GM04504 (cell line): ENCODE results near the gene C10orf71.

Experiments used
- DNase-seq: peaks from one replicate; pipeline ENCODE4 v3.0.0-alpha.2; 2012; ENCODE audit warnings: low read depth

C10orf71 gene

GRCh38 chr10:49338604-49339003 lies 39.6 kb downstream of the C10orf71 start:
- no peak for DNase-seq

DNA sequence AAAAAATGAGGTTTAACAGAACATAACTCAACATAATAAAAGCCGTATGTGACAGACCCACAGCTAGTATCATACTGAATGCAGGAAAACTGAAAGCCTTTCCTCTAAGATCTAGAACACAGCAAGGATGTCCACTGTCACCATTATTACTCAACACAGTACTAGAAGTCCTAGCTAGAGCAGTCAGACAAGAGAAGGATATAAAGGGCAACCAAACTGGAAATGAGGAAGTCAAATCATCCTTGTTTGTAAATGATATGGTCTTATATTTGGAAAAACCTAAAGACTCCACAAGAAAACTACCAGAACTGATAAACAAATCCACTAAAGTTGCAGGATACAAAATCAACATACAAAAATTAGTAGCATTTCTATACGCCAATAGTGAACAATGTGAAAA lies 45.9 kb downstream of the C10orf71 start:
- DNase-seq: no peak

- DNase-seq: no peak
Measured at GRCh38 chr10:49347342-49347741, 48.4 kb downstream of the C10orf71 start.

DNA sequence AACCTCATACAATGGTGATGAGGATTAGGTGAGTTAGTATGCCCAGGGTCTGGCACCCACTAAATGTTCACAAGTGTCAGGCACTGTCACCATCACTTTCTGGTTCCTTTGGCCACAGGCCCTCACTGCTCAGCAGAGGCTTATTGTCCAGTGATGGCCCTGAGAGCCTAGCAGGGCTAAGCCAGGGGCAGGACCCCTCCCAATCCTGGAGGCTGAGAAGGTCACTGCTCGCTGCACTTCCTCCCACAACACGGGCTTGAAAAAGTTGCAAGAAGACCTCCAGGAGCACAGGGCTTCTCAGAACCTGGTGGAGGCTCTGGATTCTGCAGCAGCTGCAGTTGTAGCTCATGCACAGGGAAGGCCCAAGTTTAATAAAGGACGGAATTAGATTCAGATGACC lies 48.9 kb downstream of the C10orf71 start:
- no peak for DNase-seq

DNA sequence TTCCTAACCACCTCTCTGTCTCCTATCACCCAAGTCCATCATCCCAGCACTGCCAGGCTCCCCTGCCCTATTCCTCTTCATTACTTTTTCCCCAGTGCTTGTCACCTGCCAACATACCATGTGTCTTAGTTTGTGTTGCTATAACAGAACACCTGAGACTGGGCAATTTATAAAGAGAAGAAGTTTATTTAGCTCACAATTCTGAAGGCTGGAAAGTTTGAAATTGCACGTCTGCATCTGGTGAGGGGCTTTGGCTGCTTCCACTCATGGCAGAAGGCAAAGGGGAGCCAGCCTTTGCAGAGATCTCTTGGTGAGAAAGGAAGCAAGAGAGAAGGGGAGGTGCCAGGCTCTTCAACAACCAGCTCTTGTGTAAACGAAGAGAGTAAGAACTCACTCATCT lies 49.6 kb downstream of the C10orf71 start:
- DNase-seq: no peak

DNA sequence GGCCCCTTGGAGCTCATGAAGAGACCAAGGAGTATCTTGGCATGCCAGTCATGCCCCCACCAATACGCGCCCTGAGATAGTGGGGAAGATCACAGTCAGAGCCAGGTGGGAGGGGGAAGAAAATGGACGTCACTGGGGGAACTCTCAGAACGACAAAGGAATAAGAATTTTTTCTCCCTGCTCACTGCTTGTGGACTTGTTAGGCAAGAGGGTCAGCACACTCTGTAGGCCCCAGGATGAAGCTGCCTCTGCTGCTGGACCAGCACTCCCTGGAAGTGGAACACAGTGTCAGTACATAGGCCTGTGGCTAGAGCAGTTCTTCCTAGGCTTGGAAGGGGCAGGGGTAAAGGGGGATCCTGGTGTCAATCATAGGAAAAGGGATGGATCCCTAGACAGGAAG lies 50.4 kb downstream of the C10orf71 start:
- DNase-seq: no peak

DNA sequence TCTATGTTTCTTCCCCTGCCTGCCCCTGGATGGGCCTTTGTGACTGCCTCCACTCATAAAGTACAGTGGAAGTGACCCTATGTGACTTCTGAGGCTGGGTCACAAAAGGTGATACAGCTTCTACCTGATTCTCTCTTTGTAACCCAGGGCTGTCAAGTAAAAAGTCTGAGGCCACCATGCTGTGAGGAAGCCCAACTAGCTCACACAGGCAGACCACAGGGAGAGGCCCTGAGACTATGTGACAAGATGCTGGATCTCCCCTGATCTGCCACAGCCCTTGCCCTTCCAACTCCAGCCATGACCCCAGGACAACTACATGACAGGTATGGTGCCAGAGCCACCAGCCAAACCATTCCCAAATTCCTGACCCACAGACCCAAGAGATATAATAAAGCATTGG lies 51.2 kb downstream of the C10orf71 start:
- no peak for DNase-seq

DNA sequence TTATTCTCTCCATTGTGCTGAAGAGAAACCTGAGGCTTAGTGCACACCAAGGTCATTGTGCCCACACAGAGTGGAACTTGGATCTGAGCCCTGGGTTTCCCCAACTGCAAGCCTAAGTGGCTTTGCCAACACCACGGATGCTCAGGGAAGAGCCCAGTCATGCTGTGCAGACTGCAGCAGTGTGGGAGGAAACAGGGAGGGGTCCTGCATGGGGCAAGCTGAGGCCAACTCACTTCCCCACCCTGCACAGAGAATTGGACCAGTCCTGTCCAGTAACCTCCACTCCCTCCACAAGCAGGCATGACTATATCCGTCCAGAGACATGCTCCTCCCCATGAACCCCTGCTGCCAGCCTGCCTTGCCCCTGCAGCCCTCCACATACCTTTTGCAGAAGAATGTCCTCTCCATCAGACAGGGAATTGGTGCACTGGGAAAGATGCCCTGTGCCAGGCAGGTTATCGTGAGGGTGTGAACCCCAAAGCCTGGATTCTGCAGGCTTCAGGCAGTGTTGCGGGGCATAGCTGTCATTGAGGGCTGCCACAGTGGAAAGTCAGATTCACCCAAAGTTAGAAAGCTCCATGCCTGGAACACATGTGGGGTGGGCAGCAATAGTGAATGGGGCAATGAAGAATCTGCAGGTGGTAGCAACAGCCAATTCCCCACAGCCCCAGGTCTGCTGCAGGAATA lies 52.0 kb downstream of the C10orf71 start:
- DNase-seq: no peak

DNA sequence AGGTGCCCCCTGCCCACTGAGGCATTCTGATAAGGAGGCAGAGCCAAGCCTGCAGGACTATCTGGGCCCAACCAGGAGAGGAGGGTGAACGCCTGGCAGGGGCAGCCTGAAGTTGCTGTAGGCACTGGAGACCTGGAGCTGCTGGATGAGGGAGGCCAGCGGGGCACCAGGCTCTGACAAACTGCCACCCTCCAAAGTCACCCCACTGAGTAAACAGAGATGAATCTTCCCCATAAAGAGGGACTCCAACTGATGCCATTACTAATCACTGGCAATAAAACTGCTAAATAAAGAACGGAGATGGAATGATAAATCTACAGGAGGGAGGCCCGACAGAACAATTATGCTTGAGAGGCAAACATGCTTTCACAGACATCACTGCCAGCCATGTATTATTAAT lies 52.7 kb downstream of the C10orf71 start:
- no peak for DNase-seq

- no peak for DNase-seq
Measured at GRCh38 chr10:49352323-49352722, 53.4 kb downstream of the C10orf71 start.

GRCh38 chr10:49353026-49353894 lies 54.3 kb downstream of the C10orf71 start:
- DNase-seq: no peak

GRCh38 chr10:49353895-49354566 lies 55.1 kb downstream of the C10orf71 start:
- no peak for DNase-seq

DNA sequence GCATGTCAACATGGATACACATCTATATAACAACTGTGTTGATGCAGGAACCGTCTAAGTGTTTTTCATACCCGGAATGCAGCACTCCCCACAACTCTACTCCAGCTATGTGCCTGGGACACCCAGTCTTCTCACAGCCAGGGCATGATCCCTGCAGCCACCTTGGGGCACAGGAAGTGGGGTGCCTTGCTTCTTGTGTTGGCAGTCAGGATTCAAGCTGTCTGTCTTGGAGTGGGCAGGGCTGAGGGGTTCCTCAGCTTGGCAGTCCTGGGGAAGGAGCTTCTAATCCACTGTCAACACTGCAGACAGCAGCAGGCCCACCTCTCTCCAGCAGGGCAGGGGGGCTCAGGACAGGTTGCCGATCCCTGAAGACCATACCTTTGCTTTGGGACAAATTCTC lies 55.6 kb downstream of the C10orf71 start:
- DNase-seq: no peak

DNA sequence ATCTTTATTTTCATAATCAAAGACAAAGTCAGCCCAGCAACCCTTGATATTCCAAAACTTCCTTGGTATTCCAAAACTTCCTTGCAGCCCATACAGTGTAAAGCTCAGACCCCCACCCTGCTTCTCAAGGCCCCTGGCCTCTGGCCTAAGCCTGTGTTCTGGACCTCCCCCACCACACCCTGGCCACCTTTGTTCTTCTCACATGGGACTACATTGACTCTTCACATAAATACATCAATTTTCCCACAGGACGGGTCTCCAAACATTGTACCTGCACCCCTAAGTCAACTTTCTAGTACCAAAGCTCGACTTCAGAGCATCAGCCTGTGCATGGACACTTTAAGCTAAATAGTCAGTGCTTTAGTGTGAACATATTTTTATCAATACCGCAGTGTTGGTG lies 56.3 kb downstream of the C10orf71 start:
- no peak for DNase-seq

GRCh38 chr10:49356181-49356580 lies 57.2 kb downstream of the C10orf71 start:
- DNase-seq: no peak

DNA sequence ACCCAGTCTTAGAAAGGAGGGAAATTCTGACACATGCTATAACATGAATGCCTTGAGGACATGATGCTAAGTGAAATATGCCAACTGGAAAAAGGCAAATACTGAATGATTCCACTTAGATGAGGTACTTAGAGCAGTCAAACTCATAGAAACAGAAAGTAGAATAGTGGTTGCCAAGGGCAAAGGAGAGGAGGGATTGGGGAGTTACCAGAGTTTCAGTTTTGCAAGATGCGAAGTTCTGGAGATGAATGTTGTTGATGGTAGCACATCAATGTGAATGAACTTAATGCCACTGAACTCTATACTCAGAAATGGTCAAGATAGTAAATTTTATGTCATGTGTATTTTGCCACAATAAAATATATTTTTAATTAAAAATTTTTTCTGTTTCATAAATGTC lies 58.0 kb downstream of the C10orf71 start:
- no peak for DNase-seq

DNA sequence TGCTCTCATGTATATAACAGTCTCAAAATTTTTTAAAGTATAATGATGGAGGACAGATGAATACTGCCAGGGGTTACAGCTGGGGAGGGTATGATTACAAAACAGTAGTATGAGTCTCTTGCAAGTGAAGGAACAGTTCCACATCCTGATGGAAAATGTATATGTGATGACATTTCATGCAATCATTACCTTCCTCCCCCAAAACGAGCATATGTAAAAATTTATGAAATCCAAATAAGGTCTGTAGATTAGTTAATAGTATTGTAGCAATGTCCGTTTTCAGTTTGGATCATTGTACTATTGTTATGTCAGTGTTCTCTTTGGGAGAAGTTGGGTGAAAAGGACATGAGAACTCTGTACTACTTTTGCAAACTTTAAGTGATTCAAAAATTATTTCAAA lies 58.9 kb downstream of the C10orf71 start:
- no peak for DNase-seq

DNA sequence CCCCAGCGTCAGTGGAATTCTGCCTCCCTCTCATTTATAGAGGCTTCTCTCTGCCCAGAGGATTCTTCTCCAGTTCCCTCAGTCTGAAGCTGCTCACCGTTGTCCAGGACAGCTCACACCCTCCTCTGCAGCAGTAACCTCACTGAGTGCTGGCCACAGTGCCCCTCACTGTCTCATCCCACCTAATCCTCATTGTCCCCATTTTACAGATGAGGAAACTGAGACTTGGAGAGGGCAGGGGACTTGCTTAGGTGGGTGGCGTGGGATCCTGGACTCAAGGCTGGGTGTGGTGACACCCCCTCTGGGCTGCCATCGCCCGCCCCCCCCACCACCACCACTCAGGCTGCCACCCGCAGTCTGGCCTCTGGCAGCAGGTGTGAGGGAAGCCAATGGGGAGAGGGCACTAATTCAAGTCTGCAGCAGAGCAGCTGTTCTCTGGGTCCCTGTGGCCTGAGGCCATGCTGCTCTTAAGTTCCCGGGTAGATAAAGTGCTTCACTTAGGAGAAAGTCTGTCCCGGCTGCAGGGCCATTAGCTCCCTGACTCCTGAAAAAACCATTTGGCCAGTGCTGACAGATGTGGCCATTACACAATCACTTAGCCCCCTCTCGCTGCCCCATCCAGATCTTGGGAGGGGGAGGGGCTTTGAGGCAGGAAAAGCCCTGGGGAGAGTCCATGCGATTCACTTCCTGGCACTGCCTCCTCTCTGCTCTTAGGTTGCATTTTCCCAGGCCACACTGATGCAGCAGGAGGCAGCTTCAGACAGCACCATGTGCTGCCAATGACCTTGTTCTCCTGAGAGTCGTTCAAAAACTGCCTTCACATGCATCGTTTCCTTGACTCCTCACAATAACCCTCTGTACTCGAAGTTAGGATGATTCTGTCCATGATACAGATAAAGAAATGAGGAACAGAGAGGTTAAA lies 60.6 kb downstream of the C10orf71 start:
- DNase-seq: no peak

- no peak for DNase-seq
Measured at GRCh38 chr10:49360271-49361177, 61.6 kb downstream of the C10orf71 start.

GRCh38 chr10:49361178-49361554 lies 62.2 kb downstream of the C10orf71 start:
- no peak for DNase-seq
